ENCODE results near the gene HEMK1. TPM values are rescaled to one million over a fixed set of nuclear protein-coding genes. Genes with fewer than 3 reads are reported as not detected.

The HEMK1 gene
- total and polyA plus RNA-seq, 2 of the 8 experiments (the other 6 are each of a cell fraction or from before 2014, with no cell fraction given): 9.7 to 10.6 TPM

- no peaks in the 10 kb centered on the region for H3K79me2 ChIP-seq (ENCODE audit: control insufficient read depth in 1 of 2, insufficient read depth in 2 of 2, low read length in 2 of 2)
- no peak overlapping the region for H3K56ac ChIP-seq (replicated peaks; ENCODE audit: insufficient read length, low read depth, low read length)
- no peak overlapping the region for H3K4ac ChIP-seq (replicated peaks; ENCODE audit: insufficient read length, low read depth, low read length)
- H3K79me1 ChIP-seq (ENCODE audit: low read depth, low read length): no peaks in the 10 kb centered on the region
- no peak overlapping the region for H3K27ac ChIP-seq (ENCODE audit: low read depth, low read length)
- H3K23me2 ChIP-seq (ENCODE audit: low read depth, low read length): no peaks in the 10 kb centered on the region
- H3K4me3 ChIP-seq (ENCODE audit: extremely low read depth in 1 of 4, insufficient read depth in 2 of 4, low read depth in 3 of 4, low read length in 4 of 4): no peak overlapping the region
- no peak overlapping the region for H4K91ac ChIP-seq (replicated peaks; ENCODE audit: insufficient read length, low read length)
- H3K9me3 ChIP-seq (ENCODE audit: insufficient read depth in 2 of 2, low read depth in 1 of 2, low read length in 1 of 2): no peaks in the 10 kb centered on the region
- no peak overlapping the region for H2BK12ac ChIP-seq (ENCODE audit: low read depth, low read length)
- H2BK20ac ChIP-seq (ENCODE audit: low read length): no peak overlapping the region
- H4K8ac ChIP-seq (ENCODE audit: extremely low read depth, insufficient read depth, low read length): no peak overlapping the region
- no peaks in the 10 kb centered on the region for H3K36me3 ChIP-seq (ENCODE audit: control insufficient read depth in 2 of 4, insufficient read depth in 4 of 4, low read length in 3 of 4)
- no peaks in the 10 kb centered on the region for H4K20me1 ChIP-seq (replicated peaks in 1 of 2; ENCODE audit: control insufficient read depth in 1 of 2, insufficient read depth in 2 of 2, low read length in 2 of 2)
- no peak overlapping the region for H2BK15ac ChIP-seq (ENCODE audit: low read length)
- H4K5ac ChIP-seq (ENCODE audit: insufficient read length, low read depth, low read length): no peak overlapping the region
- POLR2A ChIA-PET (ENCODE audit: partially characterized antibody): interaction anchor here (1.1 to 1.5 kb wide), 2 partner anchors 9 to 14 kb away, joined by 4 read pairs; no protein-coding TSS in a partner anchor
- H2AK5ac ChIP-seq (ENCODE audit: low read depth, low read length): no peak overlapping the region
- 58% methylated on average over 2 of the region's 2 CpGs; no CpG with 5 or more reads in 1 of the 2 experiments for WGBS, 2 experiments (ENCODE audit: extremely low coverage in 1 of 2, insufficient coverage in 1 of 2, insufficient read length in 1 of 2, insufficient replicate concordance in 2 of 2, low coverage in 1 of 2, low lambda C conversion rate in 2 of 2, missing lambda C conversion rate in 1 of 2)
- no peaks in the 10 kb centered on the region for H3K4me1 ChIP-seq (replicated peaks in 1 of 4; ENCODE audit: control insufficient read depth in 3 of 4, insufficient read depth in 4 of 4, low read length in 3 of 4)
- no peak overlapping the region for H2BK120ac ChIP-seq (replicated peaks; ENCODE audit: low read depth, low read length)
- no peak overlapping the region for H2AFZ ChIP-seq (ENCODE audit: low read length)
- H2BK5ac ChIP-seq (ENCODE audit: low read depth, low read length): no peak overlapping the region
- H3K9ac ChIP-seq (replicated peaks in 1 of 4; ENCODE audit: extremely low read depth in 1 of 4, low read depth in 3 of 4, low read length in 3 of 4): no peak overlapping the region
- no peak overlapping the region for H3K23ac ChIP-seq (ENCODE audit: insufficient read length)
- DNase-seq (ENCODE audit: low read depth in 1 of 2, low spot score in 2 of 2): no peak
- no peak for FAIRE-seq
- H3K4me2 ChIP-seq (ENCODE audit: insufficient read depth in 1 of 2, low read depth in 2 of 2, low read length in 2 of 2): no peak overlapping the region
- H3K14ac ChIP-seq (ENCODE audit: insufficient read length): no peak overlapping the region
- CTCF ChIA-PET (ENCODE audit: partially characterized antibody): interaction anchor here (1.0 to 11.1 kb wide), 4 partner anchors 15 to 795 kb away, joined by 3 to 233 read pairs (median 82); partner anchors contain the start of genes CISH, HEMK1 and MAPKAPK3
- no peak overlapping the region for H3K18ac ChIP-seq (ENCODE audit: extremely low read depth, low read length)
- no peaks in the 10 kb centered on the region for H3K27me3 ChIP-seq (replicated peaks in 1 of 4; ENCODE audit: control insufficient read depth in 3 of 4, extremely low read depth in 1 of 4, insufficient read depth in 3 of 4, low read length in 3 of 4)
- TF ChIP-seq CBX5 (IDR thresholded peaks at IDR 0.05; ENCODE audit: low read depth, low read length): no peak
- no peak for TF ChIP-seq SIRT6 (IDR thresholded peaks at IDR 0.05; ENCODE audit: low read length)
Observed at GRCh38 chr3:50594253-50594785, 25.0 kb downstream of the HEMK1 start.
